ENCODE results near the gene ZNRF1.

ZNRF1 gene

DNA sequence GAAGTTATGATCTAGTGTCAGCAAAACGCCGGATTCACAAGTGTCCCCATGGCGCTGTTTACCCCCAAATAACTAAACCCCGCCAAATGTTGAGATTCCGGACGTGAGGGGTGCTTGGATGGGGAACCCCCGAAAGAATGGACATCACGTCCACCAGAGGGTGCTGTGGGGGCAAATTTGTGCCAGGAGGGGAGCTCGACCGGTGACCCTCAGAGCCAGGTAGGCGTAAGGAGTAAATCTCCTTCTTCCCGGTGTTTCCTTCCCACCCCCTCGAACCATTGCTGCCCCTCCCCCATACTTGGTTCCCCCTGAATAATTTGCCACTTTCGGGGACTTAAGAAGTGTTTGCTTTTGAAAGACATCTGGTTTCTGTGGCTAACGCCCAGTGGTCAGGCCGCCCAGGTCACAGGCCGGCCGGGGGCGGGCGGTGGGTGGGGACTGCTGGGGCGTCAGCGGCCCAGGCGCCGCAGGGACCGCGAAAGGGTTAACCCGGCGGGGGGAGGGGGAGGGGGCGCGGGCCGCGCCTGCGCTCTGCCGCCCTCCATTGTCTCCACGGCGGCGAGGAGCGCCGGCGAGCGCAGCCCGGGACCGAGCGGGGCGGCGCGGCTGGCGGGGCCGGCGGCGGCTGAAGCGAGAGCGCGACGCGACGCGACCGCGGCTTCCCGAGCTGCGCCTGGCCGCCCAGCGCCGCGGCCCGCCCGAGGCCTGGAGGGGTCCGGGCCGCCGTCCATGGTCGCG, at the start of gene ZNRF1:
ZNRF1 (plus strand) TSS at position 544 of the 738 bp plus-strand sequence. CDS start 648 bp downstream, outside the sequence.
- Histone ChIP-seq H3K27ac (ENCODE audit: low read depth in 2 of 2, low read length in 2 of 2) (peak within 1 kb of the TSS; percentile 61 to 70), H3K9me3 (ENCODE audit: control insufficient read depth in 2 of 2, low read length in 2 of 2) (no peaks in the 10 kb centered on the region), H3K9ac (ENCODE audit: low read depth in 1 of 2, low read length in 2 of 2) (peak within 1 kb of the TSS; percentile 32 to 69), H3K36me3 (ENCODE audit: control insufficient read depth in 2 of 2, insufficient read depth in 2 of 2, low read length in 2 of 2) (no peaks in the 10 kb centered on the region), H3K27me3 (ENCODE audit: control insufficient read depth in 2 of 2, insufficient read depth in 2 of 2, low read length in 2 of 2) (no peaks in the 10 kb centered on the region), H3K4me1 (ENCODE audit: control insufficient read depth in 2 of 2, insufficient read depth in 2 of 2, low read length in 2 of 2) (peaks cover 13 to 16% of the 10 kb centered on the region in 2 donors), H3K4me3 (ENCODE audit: low read length in 2 of 2) (peak within 1 kb of the TSS; percentile 73 to 83)

GRCh38 chr16:74949309-74949708, 49.5 kb upstream of the ZNRF1 start:
- Histone ChIP-seq H3K9me3 (ENCODE audit: control insufficient read depth in 2 of 2, low read length in 2 of 2) (no peaks in the 10 kb centered on the region), H3K9ac (ENCODE audit: low read depth in 1 of 2, low read length in 2 of 2) (no peak overlapping the region), H3K4me3 (ENCODE audit: low read length in 2 of 2) (no peak overlapping the region), H3K27ac (ENCODE audit: low read depth in 2 of 2, low read length in 2 of 2) (no peak overlapping the region), H3K27me3 (ENCODE audit: control insufficient read depth in 2 of 2, insufficient read depth in 2 of 2, low read length in 2 of 2) (no peaks in the 10 kb centered on the region), H3K4me1 (ENCODE audit: control insufficient read depth in 2 of 2, insufficient read depth in 2 of 2, low read length in 2 of 2) (no peaks in the 10 kb centered on the region), H3K36me3 (ENCODE audit: control insufficient read depth in 2 of 2, insufficient read depth in 2 of 2, low read length in 2 of 2) (peaks cover 35 to 45% of the 10 kb centered on the region in 2 donors)

DNA sequence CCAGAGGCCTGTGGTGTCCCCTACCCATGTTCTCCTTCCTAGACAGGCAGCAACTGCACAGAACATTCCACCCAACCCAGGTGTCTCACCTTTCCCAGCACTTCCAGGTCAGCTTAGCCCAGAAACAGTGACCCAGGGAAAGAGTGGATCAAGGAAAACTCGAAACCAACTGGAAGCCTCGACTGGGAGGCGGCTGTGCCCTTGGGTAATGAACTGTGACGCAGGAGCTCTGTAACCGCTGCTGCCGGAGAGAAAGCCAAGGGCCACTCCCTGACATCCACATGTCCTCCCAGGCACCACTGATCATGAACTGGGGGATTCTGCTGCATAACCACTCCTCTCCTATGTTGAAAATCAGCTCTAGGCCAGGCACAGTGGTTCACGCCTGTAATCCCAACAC, 48.3 kb upstream of the ZNRF1 start:
- Histone ChIP-seq H3K9me3 (ENCODE audit: control insufficient read depth in 2 of 2, low read length in 2 of 2) (no peaks in the 10 kb centered on the region), H3K36me3 (ENCODE audit: control insufficient read depth in 2 of 2, insufficient read depth in 2 of 2, low read length in 2 of 2) (peaks cover 31 to 47% of the 10 kb centered on the region in 2 donors), H3K4me1 (ENCODE audit: control insufficient read depth in 2 of 2, insufficient read depth in 2 of 2, low read length in 2 of 2) (no peaks in the 10 kb centered on the region), H3K9ac (ENCODE audit: low read depth in 1 of 2, low read length in 2 of 2) (no peak overlapping the region), H3K27me3 (ENCODE audit: control insufficient read depth in 2 of 2, insufficient read depth in 2 of 2, low read length in 2 of 2) (no peaks in the 10 kb centered on the region), H3K27ac (ENCODE audit: low read depth in 2 of 2, low read length in 2 of 2) (no peak overlapping the region), H3K4me3 (ENCODE audit: low read length in 2 of 2) (no peak overlapping the region)

- Histone ChIP-seq H3K4me1 (ENCODE audit: control insufficient read depth in 2 of 2, insufficient read depth in 2 of 2, low read length in 2 of 2) (no peaks in the 10 kb centered on the region), H3K4me3 (ENCODE audit: low read length in 2 of 2) (no peak overlapping the region), H3K9me3 (ENCODE audit: control insufficient read depth in 2 of 2, low read length in 2 of 2) (no peaks in the 10 kb centered on the region), H3K27me3 (ENCODE audit: control insufficient read depth in 2 of 2, insufficient read depth in 2 of 2, low read length in 2 of 2) (no peaks in the 10 kb centered on the region), H3K9ac (ENCODE audit: low read depth in 1 of 2, low read length in 2 of 2) (no peak overlapping the region), H3K36me3 (ENCODE audit: control insufficient read depth in 2 of 2, insufficient read depth in 2 of 2, low read length in 2 of 2) (peaks cover 31 to 51% of the 10 kb centered on the region in 2 donors), H3K27ac (ENCODE audit: low read depth in 2 of 2, low read length in 2 of 2) (no peak overlapping the region)
Measured at GRCh38 chr16:74951206-74951605, 47.6 kb upstream of the ZNRF1 start.

DNA sequence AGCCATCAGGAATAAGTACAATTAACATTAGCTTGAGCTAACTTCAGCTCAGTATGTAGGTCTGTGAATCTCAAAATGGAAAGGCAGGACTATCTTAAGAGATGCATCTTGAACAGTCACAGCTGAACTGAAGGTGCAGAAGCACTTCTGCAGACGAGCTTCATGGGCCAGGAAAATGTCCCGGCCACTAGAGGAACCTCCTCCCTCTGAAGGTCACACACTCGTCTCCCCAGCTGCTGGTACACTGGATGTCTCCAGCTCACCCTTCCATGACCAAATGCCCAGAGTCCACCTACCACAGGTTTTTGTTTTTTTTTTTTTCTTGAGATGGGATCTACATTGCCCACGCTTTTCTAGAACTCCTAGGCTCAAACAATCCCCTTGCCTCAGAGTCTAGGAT, 47.1 kb upstream of the ZNRF1 start:
- Histone ChIP-seq H3K9me3 (ENCODE audit: control insufficient read depth in 2 of 2, low read length in 2 of 2) (no peaks in the 10 kb centered on the region), H3K36me3 (ENCODE audit: control insufficient read depth in 2 of 2, insufficient read depth in 2 of 2, low read length in 2 of 2) (peaks cover 29 to 54% of the 10 kb centered on the region in 2 donors), H3K4me1 (ENCODE audit: control insufficient read depth in 2 of 2, insufficient read depth in 2 of 2, low read length in 2 of 2) (no peaks in the 10 kb centered on the region), H3K9ac (ENCODE audit: low read depth in 1 of 2, low read length in 2 of 2) (no peak overlapping the region), H3K4me3 (ENCODE audit: low read length in 2 of 2) (no peak overlapping the region), H3K27me3 (ENCODE audit: control insufficient read depth in 2 of 2, insufficient read depth in 2 of 2, low read length in 2 of 2) (no peaks in the 10 kb centered on the region), H3K27ac (ENCODE audit: low read depth in 2 of 2, low read length in 2 of 2) (no peak overlapping the region)

DNA sequence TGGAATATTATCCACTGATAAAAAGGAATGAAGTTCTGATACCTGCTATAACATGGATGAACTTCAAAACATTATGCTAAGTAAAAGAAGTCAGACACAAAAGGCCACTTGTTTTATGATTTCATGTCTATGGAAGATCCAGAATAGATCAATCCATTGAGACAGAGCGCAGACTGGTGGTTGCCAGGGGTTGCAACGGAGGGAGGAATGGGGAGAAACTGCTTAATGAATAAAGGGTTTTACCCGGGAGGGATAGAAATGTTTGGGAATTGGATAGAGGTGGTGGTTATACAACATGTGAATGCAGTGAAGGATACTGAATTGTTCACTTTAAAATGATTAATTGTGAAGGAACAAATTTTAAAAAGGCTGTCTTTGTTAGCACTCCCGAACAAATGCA, 44.1 kb upstream of the ZNRF1 start:
- H3K9ac ChIP-seq (ENCODE audit: low read depth in 1 of 2, low read length in 2 of 2), result no peak overlapping the region
- no peaks in the 10 kb centered on the region for H3K27me3 ChIP-seq (ENCODE audit: control insufficient read depth in 2 of 2, insufficient read depth in 2 of 2, low read length in 2 of 2)
- H3K4me3 ChIP-seq (ENCODE audit: low read length in 2 of 2), result no peak overlapping the region
- no peaks in the 10 kb centered on the region for H3K9me3 ChIP-seq (ENCODE audit: control insufficient read depth in 2 of 2, low read length in 2 of 2)
- no peaks in the 10 kb centered on the region for H3K4me1 ChIP-seq (ENCODE audit: control insufficient read depth in 2 of 2, insufficient read depth in 2 of 2, low read length in 2 of 2)
- H3K27ac ChIP-seq (ENCODE audit: low read depth in 2 of 2, low read length in 2 of 2), result no peak overlapping the region
- H3K36me3 ChIP-seq (ENCODE audit: control insufficient read depth in 2 of 2, insufficient read depth in 2 of 2, low read length in 2 of 2), result peaks cover 22 to 36% of the 10 kb centered on the region in 2 donors

- Histone ChIP-seq H3K36me3 (ENCODE audit: control insufficient read depth in 2 of 2, insufficient read depth in 2 of 2, low read length in 2 of 2) (peaks cover 1 to 8% of the 10 kb centered on the region in 2 donors), H3K4me1 (ENCODE audit: control insufficient read depth in 2 of 2, insufficient read depth in 2 of 2, low read length in 2 of 2) (no peaks in the 10 kb centered on the region)
Measured at GRCh38 chr16:74973304-74973703, 25.5 kb upstream of the ZNRF1 start.

DNA sequence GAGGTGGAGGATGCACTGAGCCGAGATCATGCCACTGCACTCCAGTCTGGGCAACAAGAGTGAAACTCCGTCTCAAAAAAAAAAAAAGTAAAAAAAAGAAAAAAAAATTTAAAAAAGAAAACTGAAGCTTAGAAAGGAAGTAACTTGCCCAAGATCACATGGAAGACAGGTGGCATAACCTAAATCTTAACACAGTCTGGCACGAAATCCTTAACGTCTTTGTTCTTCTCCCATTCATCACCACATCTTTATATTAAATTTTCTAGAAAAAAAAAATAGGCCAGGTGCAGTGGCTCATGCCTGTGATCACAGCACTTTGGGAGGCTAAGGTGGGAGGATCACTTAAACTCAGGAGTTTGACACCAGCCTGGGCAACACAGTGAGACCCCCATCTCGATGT, 23.2 kb upstream of the ZNRF1 start:
- H3K36me3 ChIP-seq (ENCODE audit: control insufficient read depth in 2 of 2, insufficient read depth in 2 of 2, low read length in 2 of 2), result peaks cover 4 to 8% of the 10 kb centered on the region in 2 donors
- H3K4me3 ChIP-seq (ENCODE audit: low read length in 2 of 2), result no peak overlapping the region
- no peaks in the 10 kb centered on the region for H3K4me1 ChIP-seq (ENCODE audit: control insufficient read depth in 2 of 2, insufficient read depth in 2 of 2, low read length in 2 of 2)
- H3K9ac ChIP-seq (ENCODE audit: low read depth in 1 of 2, low read length in 2 of 2), result no peak overlapping the region
- H3K27ac ChIP-seq (ENCODE audit: low read depth in 2 of 2, low read length in 2 of 2), result no peak overlapping the region
- H3K27me3 ChIP-seq (ENCODE audit: control insufficient read depth in 2 of 2, insufficient read depth in 2 of 2, low read length in 2 of 2), result no peaks in the 10 kb centered on the region
- H3K9me3 ChIP-seq (ENCODE audit: control insufficient read depth in 2 of 2, low read length in 2 of 2), result no peaks in the 10 kb centered on the region

More at GRCh38 chr16:74973304-74973703, 25.5 kb upstream of the ZNRF1 start:
- H3K4me3 ChIP-seq (ENCODE audit: low read length in 2 of 2), result no peak overlapping the region
- H3K9me3 ChIP-seq (ENCODE audit: control insufficient read depth in 2 of 2, low read length in 2 of 2), result no peaks in the 10 kb centered on the region
- no peak overlapping the region for H3K27ac ChIP-seq (ENCODE audit: low read depth in 2 of 2, low read length in 2 of 2)
- no peak overlapping the region for H3K9ac ChIP-seq (ENCODE audit: low read depth in 1 of 2, low read length in 2 of 2)
- H3K27me3 ChIP-seq (ENCODE audit: control insufficient read depth in 2 of 2, insufficient read depth in 2 of 2, low read length in 2 of 2), result no peaks in the 10 kb centered on the region

- H3K9ac ChIP-seq (ENCODE audit: low read depth in 1 of 2, low read length in 2 of 2), result no peak overlapping the region
Measured at GRCh38 chr16:74982256-74982655, 16.6 kb upstream of the ZNRF1 start.

GRCh38 chr16:74984194-74984528, 14.7 kb upstream of the ZNRF1 start:
- Histone ChIP-seq H3K4me3 (ENCODE audit: low read length in 2 of 2) (peak overlapping the region; percentile 97 to 100), H3K36me3 (ENCODE audit: control insufficient read depth in 2 of 2, insufficient read depth in 2 of 2, low read length in 2 of 2) (no peaks in the 10 kb centered on the region), H3K27me3 (ENCODE audit: control insufficient read depth in 2 of 2, insufficient read depth in 2 of 2, low read length in 2 of 2) (no peaks in the 10 kb centered on the region), H3K9ac (ENCODE audit: low read depth in 1 of 2, low read length in 2 of 2) (peak overlapping the region; percentile 92 to 95), H3K27ac (ENCODE audit: low read depth in 2 of 2, low read length in 2 of 2) (no peak overlapping the region), H3K9me3 (ENCODE audit: control insufficient read depth in 2 of 2, low read length in 2 of 2) (no peaks in the 10 kb centered on the region), H3K4me1 (ENCODE audit: control insufficient read depth in 2 of 2, insufficient read depth in 2 of 2, low read length in 2 of 2) (peaks cover 2 to 3% of the 10 kb centered on the region in 2 donors)

More at GRCh38 chr16:74982256-74982655, 16.6 kb upstream of the ZNRF1 start:
- H3K27me3 ChIP-seq (ENCODE audit: control insufficient read depth in 2 of 2, insufficient read depth in 2 of 2, low read length in 2 of 2), result no peaks in the 10 kb centered on the region
- no peak overlapping the region for H3K27ac ChIP-seq (ENCODE audit: low read depth in 2 of 2, low read length in 2 of 2)
- H3K4me3 ChIP-seq (ENCODE audit: low read length in 2 of 2), result no peak overlapping the region
- no peaks in the 10 kb centered on the region for H3K9me3 ChIP-seq (ENCODE audit: control insufficient read depth in 2 of 2, low read length in 2 of 2)
- H3K4me1 ChIP-seq (ENCODE audit: control insufficient read depth in 2 of 2, insufficient read depth in 2 of 2, low read length in 2 of 2), result peaks cover 2 to 3% of the 10 kb centered on the region in 2 donors
- H3K36me3 ChIP-seq (ENCODE audit: control insufficient read depth in 2 of 2, insufficient read depth in 2 of 2, low read length in 2 of 2), result peaks cover 3 to 4% of the 10 kb centered on the region in 2 donors
